VCaP (cell line): Measurements from ENCODE around the gene ABCA3.

Experiments
- H3K27ac ChIP-seq: fragments of 450-650 bp; 2 replicates; pipeline ENCODE4 v1.5.1; 2017
- CTCF ChIP-seq: fragments of 450-650 bp; conservative IDR thresholded peaks from 2 replicates; pipeline ENCODE4 v1.5.1; 2017; ENCODE audit warnings: mild to moderate bottlenecking, moderate library complexity

Gene ABCA3

GRCh38 chr16:2238150-2238837 lies 102.2 kb downstream of the ABCA3 start:
- no peak overlapping the region for H3K27ac ChIP-seq
- TF ChIP-seq CTCF = no peak

GRCh38 chr16:2237493-2238149 lies 102.9 kb downstream of the ABCA3 start:
- no peak overlapping the region for H3K27ac ChIP-seq
- TF ChIP-seq CTCF = no peak

GRCh38 chr16:2237102-2237482 lies 103.4 kb downstream of the ABCA3 start:
- no peak for TF ChIP-seq CTCF
- H3K27ac ChIP-seq = peak overlapping the region; percentile 24; the same call in 1 of the 2 replicates

- H3K27ac ChIP-seq = peak within 1 kb of the TSS; percentile 24; the same call in 1 of the 2 replicates
- TF ChIP-seq CTCF = no peak
Observed at GRCh38 chr16:2236337-2237101, 104.0 kb downstream of the ABCA3 start, which contains the start of gene DNASE1L2. TSS of gene DNASE1L2 (plus strand) at chr16:2236444. CDS start at chr16:2236817, 373 bp downstream.

- TF ChIP-seq CTCF = no peak
- no peak overlapping the region for H3K27ac ChIP-seq
Observed at GRCh38 chr16:2235695-2236336, 104.7 kb downstream of the ABCA3 start.

- H3K27ac ChIP-seq = no peak overlapping the region
- TF ChIP-seq CTCF = no peak
Observed at GRCh38 chr16:2235234-2235651, 105.3 kb downstream of the ABCA3 start.

GRCh38 chr16:2234813-2235170 lies 105.7 kb downstream of the ABCA3 start:
- no peak overlapping the region for H3K27ac ChIP-seq

More at GRCh38 chr16:2234813-2235170, 105.7 kb downstream of the ABCA3 start:
- no peak for TF ChIP-seq CTCF
